Neural progenitor cell (in vitro differentiated cells): Measurements from ENCODE around the gene TAP1. TPM values are rescaled to one million over a fixed set of nuclear protein-coding genes. Genes with fewer than 3 reads are reported as not detected.
A peak's percentile ranks its signal among the peaks of the same experiment; 100 is the strongest.

Source experiments
- DNase-seq: peaks from one replicate; pipeline ENCODE4 v3.0.0-alpha.2; 2016; ENCODE audit warnings: low spot score
- H2AFZ ChIP-seq: fragments of 200-600 bp; sonication (generic); replicated peaks from 2 replicates; pipeline ENCODE4 v1.6.1; 2016; ENCODE audit warnings: antibody characterized with exemption
- H3F3A ChIP-seq: fragments of 200-600 bp; sonication (generic); 2 replicates; pipeline ENCODE4 v1.6.1; 2016; ENCODE audit warnings: antibody characterized with exemption, low read depth
- H3K27ac ChIP-seq: fragments of 200-600 bp; sonication (generic); 2 replicates; pipeline ENCODE4 v1.5.1; 2016; ENCODE audit warnings: mild to moderate bottlenecking
- H3K27me3 ChIP-seq: fragments of 200-600 bp; sonication (generic); 2 replicates; pipeline ENCODE4 v1.6.1; 2016; ENCODE audit warnings: mild to moderate bottlenecking, moderate library complexity
- H3K36me3 ChIP-seq: fragments of 200-600 bp; sonication (generic); 2 replicates; pipeline ENCODE4 v1.5.1; 2016
- H3K4me1 ChIP-seq: fragments of 200-600 bp; sonication (generic); 2 replicates; pipeline ENCODE4 v1.6.1; 2016; ENCODE audit warnings: mixed run types
- H3K4me2 ChIP-seq: fragments of 200-600 bp; sonication (generic); 2 replicates; pipeline ENCODE4 v1.6.1; 2016
- H3K4me3 ChIP-seq: fragments of 200-600 bp; sonication (generic); 2 replicates; pipeline ENCODE4 v1.5.1; 2016
- H3K79me2 ChIP-seq: fragments of 200-600 bp; sonication (generic); 2 replicates; pipeline ENCODE4 v1.6.1; 2016; ENCODE audit warnings: low read depth
- H3K9ac ChIP-seq: fragments of 200-600 bp; sonication (generic); 2 replicates; pipeline ENCODE4 v1.6.1; 2016
- H3K9me3 ChIP-seq: fragments of 200-600 bp; sonication (generic); 2 replicates; pipeline ENCODE4 v1.5.1; 2016; ENCODE audit warnings: low read depth
- H4K20me1 ChIP-seq: fragments of 200-600 bp; sonication (generic); 2 replicates; pipeline ENCODE4 v1.6.1; 2016; ENCODE audit warnings: low read depth
- H3K27ac Mint-ChIP-seq: 3 replicates; pipeline ENCODE4 v1.8.0; 2021; ENCODE audit warnings: mixed read lengths
- H3K27me3 Mint-ChIP-seq: 2 replicates; pipeline ENCODE4 v1.8.0; 2022; ENCODE audit warnings: low read depth, mild to moderate bottlenecking, inconsistent platforms, moderate library complexity, mixed read lengths; ENCODE audit not compliant: insufficient read depth
- H3K36me3 Mint-ChIP-seq: 3 replicates; pipeline ENCODE4 v1.8.0; 2021; ENCODE audit warnings: mixed read lengths
- H3K4me1 Mint-ChIP-seq: 3 replicates; pipeline ENCODE4 v1.8.0; 2021; ENCODE audit warnings: mixed read lengths
- H3K4me3 Mint-ChIP-seq: 3 replicates; pipeline ENCODE4 v1.8.0; 2021; ENCODE audit warnings: mild to moderate bottlenecking, moderate library complexity, mixed read lengths
- H3K9me3 Mint-ChIP-seq: 3 replicates; pipeline ENCODE4 v1.8.0; 2020; ENCODE audit warnings: mixed read lengths
- CTCF ChIP-seq: fragments of 200-600 bp; sonication (generic); IDR thresholded peaks from 2 replicates; pipeline ENCODE4 v1.5.1; 2017; ENCODE audit warnings: antibody characterized with exemption, mild to moderate bottlenecking
- EZH2 ChIP-seq: fragments of 200-600 bp; sonication (generic); IDR thresholded peaks from 2 replicates; pipeline ENCODE4 v1.6.1; 2017; ENCODE audit warnings: antibody characterized with exemption, mild to moderate bottlenecking, moderate library complexity
- EZH2phosphoT487 ChIP-seq: fragments of 200-600 bp; sonication (generic); IDR thresholded peaks from 2 replicates; pipeline ENCODE4 v1.6.1; 2017; ENCODE audit warnings: antibody characterized with exemption
- total RNA-seq: library from RNA; depleted of rRNA; stranded (reverse); fragments of >200 nt; gene quantifications from 2 replicates; pipeline ENCODE4 v1.2.3, GENCODE V29; 2015; ENCODE audit warnings: low replicate concordance

TAP1 gene
- total RNA-seq, 1 donor from 2014 or later = 6.5 TPM

GRCh38 chr6:32855467-32856174 lies 2.1 kb upstream of the TAP1 start:
- Histone ChIP-seq H3K4me2 (no peak overlapping the region), H3K27me3 (peaks cover 70% of the 10 kb centered on the region)

GRCh38 chr6:32854376-32855178 lies 1.1 kb upstream of the TAP1 start:
- Histone ChIP-seq H3K27ac (no peak overlapping the region), H3K27me3 (peaks cover 70% of the 10 kb centered on the region), H3K79me2 (no peaks in the 10 kb centered on the region), H3K36me3 (no peaks in the 10 kb centered on the region), H3K9ac (no peak overlapping the region), H3K4me3 (peak overlapping the region; percentile 56), H3K4me1 (no peaks in the 10 kb centered on the region), H3K9me3 (no peaks in the 10 kb centered on the region), H3K4me2 (peak overlapping the region; percentile 85), H2AFZ (peak overlapping the region; percentile 57), H3F3A (peaks cover 5% of the 10 kb centered on the region), H4K20me1 (no peaks in the 10 kb centered on the region)
- TF ChIP-seq CTCF (no peak), EZH2 (no peak), EZH2phosphoT487 (peak; percentile 14)
- Mint-ChIP-seq H3K36me3 (no peaks in the 10 kb centered on the region), H3K4me3 (peak overlapping the region; percentile 93), H3K27me3 (peaks cover 78% of the 10 kb centered on the region), H3K4me1 (peaks cover 8% of the 10 kb centered on the region), H3K27ac (no peak overlapping the region), H3K9me3 (peaks cover 3% of the 10 kb centered on the region)
- DNase-seq = no peak

More at GRCh38 chr6:32855467-32856174, 2.1 kb upstream of the TAP1 start:
- H3K27ac ChIP-seq = no peak overlapping the region
- H3K9ac ChIP-seq = no peak overlapping the region
- Mint-ChIP-seq H3K27ac (no peak overlapping the region), H3K9me3 (peaks cover under 1% of the 10 kb centered on the region), H3K36me3 (no peaks in the 10 kb centered on the region), H3K4me3 (no peak overlapping the region), H3K27me3 (peaks cover 70% of the 10 kb centered on the region), H3K4me1 (peaks cover 8% of the 10 kb centered on the region)
- H4K20me1 ChIP-seq = no peaks in the 10 kb centered on the region
- no peaks in the 10 kb centered on the region for H3K79me2 ChIP-seq
- H3K4me1 ChIP-seq = no peaks in the 10 kb centered on the region
- no peak overlapping the region for H2AFZ ChIP-seq
- H3K4me3 ChIP-seq = no peak overlapping the region
- peaks cover 5% of the 10 kb centered on the region for H3F3A ChIP-seq
- no peaks in the 10 kb centered on the region for H3K36me3 ChIP-seq
- TF ChIP-seq CTCF = no peak
- no peak for TF ChIP-seq EZH2phosphoT487
- no peak for TF ChIP-seq EZH2
- DNase-seq = no peak
- no peaks in the 10 kb centered on the region for H3K9me3 ChIP-seq

- peak; percentile 54 for DNase-seq
- peaks cover 80% of the 10 kb centered on the region for H3K27me3 Mint-ChIP-seq
Measured at GRCh38 chr6:32852844-32853540, 512 bp downstream of the TAP1 start.

More at GRCh38 chr6:32852844-32853540, 512 bp downstream of the TAP1 start:
- no peaks in the 10 kb centered on the region for H3K4me1 ChIP-seq
- H3K36me3 ChIP-seq = no peaks in the 10 kb centered on the region
- no peak overlapping the region for H3K27ac ChIP-seq
- H3K4me2 ChIP-seq = peak overlapping the region; percentile 85
- H3K79me2 ChIP-seq = no peaks in the 10 kb centered on the region
- H3F3A ChIP-seq = peaks cover 5% of the 10 kb centered on the region
- no peak for TF ChIP-seq CTCF
- TF ChIP-seq EZH2 = peak; percentile 60
- peaks cover 3% of the 10 kb centered on the region for H3K9me3 Mint-ChIP-seq
- H3K4me3 ChIP-seq = peak overlapping the region; percentile 56
- peak overlapping the region; percentile 86 for H2AFZ ChIP-seq
- no peaks in the 10 kb centered on the region for H3K9me3 ChIP-seq
- H3K4me1 Mint-ChIP-seq = peaks cover 8% of the 10 kb centered on the region
- H3K27me3 ChIP-seq = peaks cover 66% of the 10 kb centered on the region
- no peak overlapping the region for H3K9ac ChIP-seq
- no peak overlapping the region for H3K27ac Mint-ChIP-seq
- H3K4me3 Mint-ChIP-seq = peak overlapping the region; percentile 81
- no peaks in the 10 kb centered on the region for H3K36me3 Mint-ChIP-seq
- no peaks in the 10 kb centered on the region for H4K20me1 ChIP-seq
